Skeletal muscle tissue (tissue), 4 donors: Measurements from ENCODE around the gene TGM3. TPM values are rescaled to one million over a fixed set of nuclear protein-coding genes. Genes with fewer than 3 reads are reported as not detected.

Experiments used
- H3K27ac ChIP-seq: one replicate; pipeline ENCODE4 v1.7.0; 2013; ENCODE audit warnings: mild to moderate bottlenecking, low read depth, low read length, inconsistent platforms
- H3K27me3 ChIP-seq, 3 donors: one replicate each; pipeline ENCODE4 v1.7.0; 2013; ENCODE audit warnings: low read length in 3 of 3; ENCODE audit not compliant: control insufficient read depth in 3 of 3, insufficient read depth in 3 of 3
- H3K36me3 ChIP-seq, 3 donors: one replicate each; pipeline ENCODE4 v1.7.0; 2013; ENCODE audit warnings: low read length in 3 of 3; ENCODE audit not compliant: control insufficient read depth in 3 of 3, insufficient read depth in 3 of 3
- H3K4me1 ChIP-seq, 3 donors: one replicate each; pipeline ENCODE4 v1.7.0; 2013; ENCODE audit warnings: low read length in 3 of 3, mild to moderate bottlenecking in 3 of 3; ENCODE audit not compliant: control insufficient read depth in 3 of 3, insufficient read depth in 3 of 3
- H3K4me3 ChIP-seq, 3 donors: one replicate each; pipeline ENCODE4 v1.7.0; 2013; ENCODE audit warnings: low read length in 3 of 3
- H3K9ac ChIP-seq, 3 donors: one replicate each; pipeline ENCODE4 v1.7.0; 2013; ENCODE audit warnings: low read length in 3 of 3, mild to moderate bottlenecking in 3 of 3, moderate library complexity in 2 of 3, low read depth in 1 of 3
- H3K9me3 ChIP-seq, 3 donors: one replicate each; pipeline ENCODE4 v1.7.0; 2013; ENCODE audit warnings: low read length in 3 of 3; ENCODE audit not compliant: control insufficient read depth in 3 of 3
- total RNA-seq: library from RNA; depleted of rRNA; stranded (reverse); fragments of >200 nt; gene quantifications from one replicate; pipeline ENCODE4 v1.2.3, GENCODE V29; 2014
- donor health status: Osteomylitis.

The TGM3 gene
- total RNA-seq, 1 donor from 2014 or later = under 0.01 TPM

DNA sequence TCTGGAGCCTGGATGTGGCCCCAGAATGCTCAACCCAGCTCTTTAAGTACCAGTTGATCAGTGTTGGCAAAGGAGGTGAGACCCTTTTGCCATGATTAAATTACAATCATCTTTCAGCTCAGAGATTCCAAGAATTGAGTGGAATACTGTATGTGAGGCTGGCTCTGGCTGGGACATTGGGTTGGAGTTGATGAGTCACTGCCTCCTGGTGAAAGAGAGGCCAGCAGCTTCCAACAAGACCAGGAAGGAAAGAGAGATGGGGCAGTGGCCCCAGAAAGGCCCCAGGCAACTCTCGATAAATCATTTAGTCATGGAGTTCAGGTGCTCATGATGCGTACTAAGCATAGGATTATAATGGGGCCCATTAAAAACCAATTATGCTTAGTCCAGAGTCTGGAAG lies 87.0 kb downstream of the TGM3 start:
- Histone ChIP-seq H3K27me3 (peaks cover 0 to 13% (median 5%) of the 10 kb centered on the region in 3 donors), H3K4me1 (no peaks in the 10 kb centered on the region), H3K4me3 (no peak overlapping the region)

DNA sequence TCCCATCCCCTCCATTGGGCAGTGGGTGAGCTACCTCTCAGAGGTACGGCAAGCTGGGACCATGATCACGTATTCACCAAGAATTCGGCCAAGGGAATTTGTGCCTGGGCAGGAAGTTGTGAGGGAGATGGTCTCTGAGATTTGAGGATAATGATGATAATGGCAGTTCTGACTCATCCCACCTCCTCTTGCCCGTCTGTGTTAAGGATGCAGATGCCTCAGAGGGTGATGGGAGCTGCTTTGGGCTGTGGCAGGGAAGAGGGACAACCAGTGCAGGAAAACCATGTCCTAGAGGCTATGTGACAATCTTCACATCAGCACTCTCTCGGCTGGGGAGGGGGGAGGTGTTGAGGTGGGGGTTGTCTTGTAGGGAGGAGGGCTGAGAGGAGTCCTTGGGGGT lies 89.2 kb downstream of the TGM3 start:
- no peak overlapping the region for H3K9ac ChIP-seq
- H3K27me3 ChIP-seq = peaks cover 0 to 13% (median 5%) of the 10 kb centered on the region in 3 donors

More for the DNA sequence above, 87.0 kb downstream of the TGM3 start:
- H3K36me3 ChIP-seq = no peaks in the 10 kb centered on the region
- peaks cover 0 to 5% (median 2%) of the 10 kb centered on the region in 3 donors for H3K9me3 ChIP-seq
- H3K27ac ChIP-seq = no peak overlapping the region
- no peak overlapping the region for H3K9ac ChIP-seq

GRCh38 chr20:2385496-2385895 lies 89.7 kb downstream of the TGM3 start:
- Histone ChIP-seq H3K4me3 (no peak overlapping the region), H3K36me3 (no peaks in the 10 kb centered on the region), H3K9me3 (peaks cover 3 to 9% (median 9%) of the 10 kb centered on the region in 3 donors), H3K9ac (no peak overlapping the region), H3K27ac (no peak overlapping the region), H3K27me3 (peaks cover 0 to 13% (median 5%) of the 10 kb centered on the region in 3 donors), H3K4me1 (no peaks in the 10 kb centered on the region)

More for the DNA sequence above, 89.2 kb downstream of the TGM3 start:
- H3K9me3 ChIP-seq = peaks cover 3 to 9% (median 9%) of the 10 kb centered on the region in 3 donors
- no peaks in the 10 kb centered on the region for H3K4me1 ChIP-seq
- H3K4me3 ChIP-seq = no peak overlapping the region
- H3K27ac ChIP-seq = no peak overlapping the region
- H3K36me3 ChIP-seq = no peaks in the 10 kb centered on the region

GRCh38 chr20:2386516-2387179 lies 90.8 kb downstream of the TGM3 start:
- H3K9me3 ChIP-seq = peaks cover 3 to 9% (median 9%) of the 10 kb centered on the region in 3 donors
- H3K4me1 ChIP-seq = no peaks in the 10 kb centered on the region
- H3K4me3 ChIP-seq = no peak overlapping the region
- no peaks in the 10 kb centered on the region for H3K36me3 ChIP-seq
- no peak overlapping the region for H3K27ac ChIP-seq
- peaks cover 0 to 13% (median 5%) of the 10 kb centered on the region in 3 donors for H3K27me3 ChIP-seq
- H3K9ac ChIP-seq = no peak overlapping the region

- peaks cover 3 to 9% (median 9%) of the 10 kb centered on the region in 3 donors for H3K9me3 ChIP-seq
- no peaks in the 10 kb centered on the region for H3K36me3 ChIP-seq
- peaks cover 0 to 13% (median 5%) of the 10 kb centered on the region in 3 donors for H3K27me3 ChIP-seq
- no peak overlapping the region for H3K27ac ChIP-seq
- no peak overlapping the region for H3K9ac ChIP-seq
- no peaks in the 10 kb centered on the region for H3K4me1 ChIP-seq
- H3K4me3 ChIP-seq = no peak overlapping the region
Measured at GRCh38 chr20:2387180-2387577, 91.4 kb downstream of the TGM3 start.

- Histone ChIP-seq H3K27ac (no peak overlapping the region), H3K4me3 (no peak overlapping the region), H3K9ac (no peak overlapping the region), H3K36me3 (no peaks in the 10 kb centered on the region), H3K4me1 (no peaks in the 10 kb centered on the region), H3K9me3 (peaks cover 3 to 9% (median 9%) of the 10 kb centered on the region in 3 donors), H3K27me3 (peaks cover 0 to 13% (median 5%) of the 10 kb centered on the region in 3 donors)
Measured at GRCh38 chr20:2387580-2387979, 91.8 kb downstream of the TGM3 start.

Other genes starting within 250 kb of the TGM3 start
- gene STK35, start 194.2 kb upstream of the TGM3 start, total RNA-seq = 7.8 TPM
- gene TGM6, start 84.9 kb downstream of the TGM3 start, total RNA-seq = not detected
- gene SNRPB, start 174.8 kb downstream of the TGM3 start, total RNA-seq = 86.1 TPM
- gene ZNF343, start 212.9 kb downstream of the TGM3 start, total RNA-seq = 12.5 TPM
- not detected for gene TMC2, start 240.6 kb downstream of the TGM3 start, total RNA-seq